K562 (cell line): ENCODE results near the gene IP6K1. TPM values are rescaled to one million over a fixed set of nuclear protein-coding genes. Genes with fewer than 3 reads are reported as not detected.

Experiments used
- AFF4 ChIP-seq: sonication (generic); formaldehyde crosslinking; IDR thresholded peaks from 2 replicates; pipeline ENCODE4 v1.8.0; 2023; ENCODE audit warnings: mild to moderate bottlenecking, missing genetic modification reagents
- MLX ChIP-seq, 2 experiments: fragments of 450-650 bp in 1 of 2; sonication (generic) in 1 of 2; formaldehyde crosslinking; conservative IDR thresholded peaks; 2 replicates each; pipeline versions ENCODE4 v1.4.0 to v1.8.1; 2020 to 2022; ENCODE audit warnings: mild to moderate bottlenecking in 1 of 2, missing genetic modification reagents in 1 of 2
- NUFIP1 ChIP-seq: fragments of 450-650 bp; IDR thresholded peaks from 2 replicates; pipeline ENCODE4 v1.6.1; 2018; ENCODE audit not compliant: partially characterized antibody
- polyA plus RNA-seq, 8 experiments: library from polyadenylated mRNA; depleted of rRNA in 4 of 8; stranded (reverse) in 5 of 8; unstranded in 3 of 8; fragments of >200 nt; fragmentation: Nextera tagmentation in 2 of 8; fragmentation: Illumina TruSeq in 1 of 8; extraction: Ambion mirVana in 2 of 8; extraction: Trizol in 1 of 8; gene quantifications; 2 replicates each; pipeline versions ENCODE4 v1.2.1 to v1.2.3, GENCODE V29; 2011 to 2014; ENCODE audit warnings: inconsistent platforms in 1 of 8, missing spikeins in 1 of 8
- total RNA-seq, 7 experiments: library from RNA; depleted of rRNA in 6 of 7; stranded (reverse); fragments of >200 nt in 6 of 7; fragmentation: Illumina TruSeq in 2 of 7; extraction: Trizol in 2 of 7; gene quantifications; 2 replicates each; pipeline versions ENCODE4 v1.2.1 to v1.2.3, GENCODE V29; 2011 to 2021; ENCODE audit warnings: low replicate concordance in 1 of 7

IP6K1 gene
- total and polyA plus RNA-seq, 9 of the 15 experiments (the other 6 are each of a cell fraction or from before 2014, with no cell fraction given) = 0.46 to 29.2 (median 13.1) TPM

- TF ChIP-seq AFF4 (CRISPR knock-in tag) (no peak), MLX (CRISPR knock-in tag; conservative IDR thresholded peaks at IDR 0.05) (no peak), NUFIP1 (no peak)
Measured at GRCh38 chr3:49799105-49799504, 12.8 kb upstream of the IP6K1 start (continued).
